ENCODE results near the gene PLEK. TPM values are rescaled to one million over a fixed set of nuclear protein-coding genes. Genes with fewer than 3 reads are reported as not detected.

The PLEK gene
- total and polyA plus RNA-seq, 2 donors (not counting 3 experiments of a cell fraction or from before 2014, with no cell fraction given): 0.03 to 0.11 TPM

- Histone ChIP-seq H4K20me1 (replicated peaks; ENCODE audit: control insufficient read depth, extremely low read depth, insufficient read depth, low read length) (no peaks in the 10 kb centered on the region), H3K79me2 (ENCODE audit: control insufficient read depth, insufficient read depth, low read length) (no peaks in the 10 kb centered on the region), H3K4me3 (replicated peaks in 1 of 3; ENCODE audit: insufficient read depth in 1 of 3, low read depth in 1 of 3, low read length in 3 of 3) (no peak overlapping the region), H3K36me3 (ENCODE audit: control insufficient read depth in 2 of 2, extremely low read depth in 1 of 2, insufficient read depth in 2 of 2, low read length in 2 of 2) (no peaks in the 10 kb centered on the region), H3K27me3 (ENCODE audit: control insufficient read depth in 2 of 2, insufficient read depth in 2 of 2, low read length in 2 of 2) (peaks cover 11 to 25% of the 10 kb centered on the region in 2 experiments), H3K4me1 (ENCODE audit: control insufficient read depth, extremely low read depth, insufficient read depth, low read length) (no peaks in the 10 kb centered on the region), H3K9me3 (replicated peaks; ENCODE audit: control insufficient read depth, insufficient read depth, low read length) (no peaks in the 10 kb centered on the region), H3K9me1 (replicated peaks; ENCODE audit: control insufficient read depth, extremely low read depth, insufficient read depth, low read length) (no peaks in the 10 kb centered on the region), H3K9ac (replicated peaks; ENCODE audit: extremely low read depth, insufficient read depth, low read length) (no peak overlapping the region), H2AFZ (ENCODE audit: low read depth, low read length) (no peak overlapping the region), H3K4me2 (ENCODE audit: insufficient read depth, low read length) (no peak overlapping the region), H3K27ac (ENCODE audit: insufficient read depth, low read depth, low read length) (no peak overlapping the region)
- ChIA-PET CTCF (no interaction called here), POLR2A (no interaction called here)
- no peak for DNase-seq (ENCODE audit: low read depth, low spot score)
- no peak for FAIRE-seq
- TF ChIP-seq EZH2 (IDR thresholded peaks at IDR 0.05; ENCODE audit: borderline replicate concordance, low read depth, low read length, severe bottlenecking) (no peak), JUN (IDR thresholded peaks at IDR 0.05; ENCODE audit: borderline replicate concordance, insufficient read depth, insufficient read length, low read depth) (no peak), MYC (IDR thresholded peaks at IDR 0.05; ENCODE audit: low read depth, low read length) (no peak), MAX (IDR thresholded peaks at IDR 0.05; ENCODE audit: insufficient read depth, insufficient read length) (no peak), POLR2AphosphoS5 (IDR thresholded peaks at IDR 0.05; ENCODE audit: insufficient read depth, low read depth, low read length) (no peak), GATA2 (IDR thresholded peaks at IDR 0.05; ENCODE audit: insufficient read depth, insufficient read length, low read depth, low read length) (no peak), POLR2A (IDR thresholded peaks at IDR 0.05; ENCODE audit: low read depth, low read length) (no peak), CTCF (IDR thresholded peaks at IDR 0.05; ENCODE audit: extremely low read depth in 1 of 2, insufficient read depth in 1 of 2, low read depth in 1 of 2, low read length in 2 of 2) (no peak), FOS (IDR thresholded peaks at IDR 0.05; ENCODE audit: borderline replicate concordance, insufficient read depth, low read length) (no peak)
- dilution Hi-C loops (cut with MboI; ENCODE audit: extremely low pct_ligation_motif_present, low sequenced_read_pairs) (no loop called here), intact Hi-C loops (cut with micrococcal nuclease) (no loop called here)
- no TSS peak for BruUV-seq (replicated peaks)
Measured at GRCh38 chr2:68383778-68384177, 18.7 kb downstream of the PLEK start.
